Stomach (tissue), 4 donors: Measurements from ENCODE around the gene FNBP1L.

Experiments
- CTCF ChIP-seq, 7 experiments: fragments of 450-650 bp in 4 of 7; fragments of 200-600 bp in 3 of 7; sonication (generic) in 3 of 7; IDR thresholded peaks; one replicate each; pipeline ENCODE4 v1.5.1; 2016 to 2019; ENCODE audit warnings: antibody characterized with exemption in 7 of 7, control low read depth in 2 of 7, mild to moderate bottlenecking in 1 of 7
- POLR2A ChIP-seq, 4 donors: fragments of 450-650 bp; IDR thresholded peaks; one replicate each; pipeline ENCODE4 v1.6.1; 2016; ENCODE audit warnings: antibody characterized with exemption in 4 of 4, control low read depth in 2 of 4, mild to moderate bottlenecking in 1 of 4, moderate library complexity in 1 of 4
- POLR2AphosphoS5 ChIP-seq, 3 donors: sonication (generic); formaldehyde crosslinking; IDR thresholded peaks; one replicate each; pipeline ENCODE4 v1.6.1; 2016; ENCODE audit warnings: antibody characterized with exemption in 3 of 3

- TF ChIP-seq CTCF (IDR thresholded peaks at IDR 0.05) (no peak), POLR2AphosphoS5 (IDR thresholded peaks at IDR 0.05) (no peak), POLR2A (IDR thresholded peaks at IDR 0.05) (no peak)
Observed at GRCh38 chr1:93574991-93575390, 127.1 kb downstream of the FNBP1L start.
